ENCODE measurements around the gene TUT4. TPM values are rescaled to one million over a fixed set of nuclear protein-coding genes. Genes with fewer than 3 reads are reported as not detected.

TUT4 gene
- total RNA-seq, 1 experiment from 2014 or later: 71.2 TPM

GRCh38 chr1:52402860-52403240 is 150.0 kb downstream of the TUT4 start:
- CTCF ChIA-PET: no interaction called here
- no peak for TF ChIP-seq CTCF (conservative IDR thresholded peaks at IDR 0.05; ENCODE audit: low read depth, low read length)
- no peak for TF ChIP-seq EZH2 (IDR thresholded peaks at IDR 0.05; ENCODE audit: borderline replicate concordance, low read depth, low read length, poor library complexity, severe bottlenecking)
- Histone ChIP-seq H3K27ac (ENCODE audit: low read depth, low read length, poor library complexity, severe bottlenecking) (peak overlapping the region; percentile 95), H3K27me3 (replicated peaks; ENCODE audit: insufficient read depth, low read depth, low read length, poor library complexity) (no peaks in the 10 kb centered on the region), H3K36me3 (ENCODE audit: insufficient read depth, low read length, poor library complexity, severe bottlenecking) (peaks cover 38% of the 10 kb centered on the region), H3K9me3 (ENCODE audit: low read depth, low read length, poor library complexity, severe bottlenecking) (no peaks in the 10 kb centered on the region), H3K4me3 (ENCODE audit: low read depth, low read length, poor library complexity, severe bottlenecking) (peak overlapping the region; percentile 83), H3K4me1 (ENCODE audit: insufficient read depth, low read length, poor library complexity, severe bottlenecking) (peaks cover 13% of the 10 kb centered on the region)
- POLR2A ChIA-PET (ENCODE audit: low non-redundant PET): no interaction called here
- BruUV-seq (replicated peaks): no TSS peak
- intact Hi-C loops (cut with micrococcal nuclease; ENCODE audit: unreplicated experiment): loop anchor here (1.0 kb wide), 1 partner anchor 283 kb away; no protein-coding TSS in a partner anchor
- no peak for DNase-seq (ENCODE audit: low spot score)

- Histone ChIP-seq H3K36me3 (ENCODE audit: insufficient read depth, low read length, poor library complexity, severe bottlenecking) (peaks cover 52% of the 10 kb centered on the region), H3K9me3 (ENCODE audit: low read depth, low read length, poor library complexity, severe bottlenecking) (no peaks in the 10 kb centered on the region), H3K27me3 (replicated peaks; ENCODE audit: insufficient read depth, low read depth, low read length, poor library complexity) (no peaks in the 10 kb centered on the region), H3K27ac (ENCODE audit: low read depth, low read length, poor library complexity, severe bottlenecking) (no peak overlapping the region), H3K4me1 (ENCODE audit: insufficient read depth, low read length, poor library complexity, severe bottlenecking) (peaks cover 13% of the 10 kb centered on the region), H3K4me3 (ENCODE audit: low read depth, low read length, poor library complexity, severe bottlenecking) (no peak overlapping the region)
- ChIA-PET POLR2A (ENCODE audit: low non-redundant PET) (no interaction called here), CTCF (interaction anchor here (0.6 kb wide), 1 partner anchor 18 kb away, joined by 3 read pairs; no protein-coding TSS in a partner anchor)
- BruUV-seq (replicated peaks): no TSS peak
- intact Hi-C loops (cut with micrococcal nuclease; ENCODE audit: unreplicated experiment): no loop called here
- no peak for DNase-seq (ENCODE audit: low spot score)
- TF ChIP-seq EZH2 (IDR thresholded peaks at IDR 0.05; ENCODE audit: borderline replicate concordance, low read depth, low read length, poor library complexity, severe bottlenecking) (no peak), CTCF (conservative IDR thresholded peaks at IDR 0.05; ENCODE audit: low read depth, low read length) (no peak)
Observed at GRCh38 chr1:52400131-52400530, 152.8 kb downstream of the TUT4 start.

GRCh38 chr1:52399629-52400028 is 153.3 kb downstream of the TUT4 start:
- BruUV-seq (replicated peaks): no TSS peak
- H3K36me3 ChIP-seq (ENCODE audit: insufficient read depth, low read length, poor library complexity, severe bottlenecking): peaks cover 57% of the 10 kb centered on the region
- no peak for DNase-seq (ENCODE audit: low spot score)
- H3K27ac ChIP-seq (ENCODE audit: low read depth, low read length, poor library complexity, severe bottlenecking): no peak overlapping the region
- H3K9me3 ChIP-seq (ENCODE audit: low read depth, low read length, poor library complexity, severe bottlenecking): no peaks in the 10 kb centered on the region
- H3K27me3 ChIP-seq (replicated peaks; ENCODE audit: insufficient read depth, low read depth, low read length, poor library complexity): no peaks in the 10 kb centered on the region
- POLR2A ChIA-PET (ENCODE audit: low non-redundant PET): no interaction called here
- TF ChIP-seq EZH2 (IDR thresholded peaks at IDR 0.05; ENCODE audit: borderline replicate concordance, low read depth, low read length, poor library complexity, severe bottlenecking) (no peak), CTCF (conservative IDR thresholded peaks at IDR 0.05; ENCODE audit: low read depth, low read length) (no peak)
- no peak overlapping the region for H3K4me3 ChIP-seq (ENCODE audit: low read depth, low read length, poor library complexity, severe bottlenecking)
- H3K4me1 ChIP-seq (ENCODE audit: insufficient read depth, low read length, poor library complexity, severe bottlenecking): peaks cover 13% of the 10 kb centered on the region
- intact Hi-C loops (cut with micrococcal nuclease; ENCODE audit: unreplicated experiment): no loop called here
- CTCF ChIA-PET: interaction anchor here (0.6 kb wide), 3 partner anchors 18 to 296 kb away, joined by 3 read pairs; no protein-coding TSS in a partner anchor
